ENCODE measurements around the gene LRRC40. TPM values are rescaled to one million over a fixed set of nuclear protein-coding genes. Genes with fewer than 3 reads are reported as not detected.
"Not testable (repeated sequence)": the region's sequence is repeated elsewhere in the genome, so short reads cannot be mapped to it uniquely, and the experiment has no call there.

Gene LRRC40
- total and polyA plus RNA-seq, 8 donors: 12.0 to 28.8 (median 24.3) TPM

- H3K27ac ChIP-seq: no peak overlapping the region
- H3K36me3 ChIP-seq: peaks cover 0 to 30% of the 10 kb centered on the region in 2 donors
- H3K4me1 ChIP-seq: peaks cover 3 to 43% of the 10 kb centered on the region in 2 donors
- H3K27me3 ChIP-seq: no peaks in the 10 kb centered on the region
- peak overlapping the region in 1 of 2 donors; percentile 71 for H3K4me3 ChIP-seq
- ATAC-seq (no peak), DNase-seq (no peak)
- intact Hi-C loops (cut with DNase I): no loop called here
- no peaks in the 10 kb centered on the region for H3K9me3 ChIP-seq
- no peak for TF ChIP-seq CTCF (IDR thresholded peaks at IDR 0.05)
Observed at GRCh38 chr1:70220015-70220414, 14.6 kb upstream of the LRRC40 start.

- no peak overlapping the region for H3K27ac ChIP-seq
- intact Hi-C loops (cut with DNase I): no loop called here
- no peak for DNase-seq
- H3K4me1 ChIP-seq: peaks cover 11 to 44% of the 10 kb centered on the region in 2 donors
- H3K27me3 ChIP-seq: no peaks in the 10 kb centered on the region
- H3K9me3 ChIP-seq: no peaks in the 10 kb centered on the region
- no peak for ATAC-seq
- H3K4me3 ChIP-seq: no peak overlapping the region
- peaks cover 0 to 22% of the 10 kb centered on the region in 2 donors for H3K36me3 ChIP-seq
- TF ChIP-seq CTCF (IDR thresholded peaks at IDR 0.05): no peak
Observed at GRCh38 chr1:70211541-70211940, 6.2 kb upstream of the LRRC40 start.

DNA sequence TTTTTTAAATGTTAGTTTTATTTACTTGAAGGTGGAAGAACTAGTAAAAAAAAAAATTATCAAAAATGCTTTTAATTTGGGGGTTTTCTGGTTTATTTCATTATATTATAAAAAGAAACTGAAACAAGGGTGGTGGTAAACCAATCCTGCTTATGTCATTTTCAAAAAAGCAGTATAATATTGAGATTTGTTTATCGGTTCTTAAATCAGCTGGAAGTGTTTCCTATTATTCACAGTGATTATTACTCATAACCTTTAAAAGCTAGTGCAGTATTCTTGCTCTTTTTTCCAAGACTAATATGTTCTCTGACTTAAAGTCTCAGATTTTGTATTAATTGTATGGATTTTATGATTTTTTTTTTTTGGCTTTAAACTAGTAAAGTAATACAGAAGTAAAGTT lies 5.4 kb upstream of the LRRC40 start:
- Histone ChIP-seq H3K27me3 (no peaks in the 10 kb centered on the region), H3K4me1 (peaks cover 11 to 48% of the 10 kb centered on the region in 2 donors), H3K9me3 (no peaks in the 10 kb centered on the region), H3K4me3 (no peak overlapping the region), H3K27ac (no peak overlapping the region), H3K36me3 (peaks cover 0 to 14% of the 10 kb centered on the region in 2 donors)
- intact Hi-C loops (cut with DNase I): no loop called here
- no peak for ATAC-seq
- DNase-seq: no peak
- TF ChIP-seq CTCF (IDR thresholded peaks at IDR 0.05): no peak

DNA sequence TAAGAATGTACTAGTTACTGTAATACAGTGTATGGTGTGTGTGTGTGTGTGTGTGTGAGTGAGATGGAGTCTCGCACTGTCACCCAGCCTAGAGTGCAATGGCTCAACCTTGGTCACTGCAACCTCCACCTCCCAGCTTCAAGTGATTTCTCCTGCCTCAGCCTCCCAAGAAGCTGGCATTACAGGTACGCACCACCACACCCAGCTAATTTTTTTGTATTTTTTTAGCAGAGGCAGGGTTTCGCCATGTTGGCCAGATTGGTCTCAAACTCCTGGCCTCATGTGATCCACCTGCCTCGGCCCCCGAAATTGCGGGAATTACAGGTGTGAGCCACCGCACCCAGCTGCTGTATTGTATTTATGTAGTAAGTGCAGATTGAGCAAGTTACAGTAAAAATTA lies 2.9 kb upstream of the LRRC40 start:
- no peak overlapping the region for H3K27ac ChIP-seq
- no peaks in the 10 kb centered on the region for H3K27me3 ChIP-seq
- intact Hi-C loops (cut with DNase I): no loop called here
- ATAC-seq (no peak), DNase-seq (no peak)
- peaks cover 15 to 64% of the 10 kb centered on the region in 2 donors for H3K4me1 ChIP-seq
- H3K4me3 ChIP-seq: no peak overlapping the region
- no peak for TF ChIP-seq CTCF (IDR thresholded peaks at IDR 0.05)
- no peaks in the 10 kb centered on the region for H3K9me3 ChIP-seq
- H3K36me3 ChIP-seq: peaks cover 0 to 6% of the 10 kb centered on the region in 2 donors

DNA sequence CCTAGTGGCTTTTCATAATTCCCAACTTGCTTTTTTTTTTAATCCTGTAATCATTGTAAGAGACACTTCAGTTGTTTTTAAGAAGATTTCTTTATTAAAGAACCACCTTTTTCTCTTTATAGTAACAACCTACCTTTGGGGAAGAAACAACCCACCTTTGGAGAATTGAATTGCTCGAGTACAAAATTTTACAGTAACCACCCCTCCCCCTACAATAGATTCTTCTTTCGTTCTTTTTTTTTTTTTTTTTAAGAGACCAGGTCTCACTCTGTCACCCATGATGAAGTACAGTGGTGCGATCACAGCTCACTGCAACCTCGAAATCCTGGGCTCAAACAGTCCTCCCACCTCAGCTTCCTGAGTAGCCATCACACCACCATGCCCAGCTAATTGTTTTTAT lies 2.1 kb upstream of the LRRC40 start:
- intact Hi-C loops (cut with DNase I): no loop called here
- no peaks in the 10 kb centered on the region for H3K27me3 ChIP-seq
- no peaks in the 10 kb centered on the region for H3K9me3 ChIP-seq
- peaks cover 0 to 6% of the 10 kb centered on the region in 2 donors for H3K36me3 ChIP-seq
- DNase-seq (no peak), ATAC-seq (no peak)
- peaks cover 15 to 64% of the 10 kb centered on the region in 2 donors for H3K4me1 ChIP-seq
- no peak overlapping the region for H3K27ac ChIP-seq
- no peak for TF ChIP-seq CTCF (IDR thresholded peaks at IDR 0.05)
- peak overlapping the region in 1 of 2 donors; percentile 77 for H3K4me3 ChIP-seq

GRCh38 chr1:70206833-70207232 lies 1.5 kb upstream of the LRRC40 start:
- H3K4me3 ChIP-seq: peak overlapping the region in 1 of 2 donors; percentile 77
- H3K9me3 ChIP-seq; H3K27me3 ChIP-seq; H3K36me3 ChIP-seq; ATAC-seq; intact Hi-C loops (cut with DNase I): not testable (repeated sequence)
- H3K4me1 ChIP-seq: peaks cover 15 to 64% of the 10 kb centered on the region in 2 donors
- peak overlapping the region in 1 of 2 donors; percentile 91 for H3K27ac ChIP-seq
- DNase-seq: peak in 1 of 4 donors; percentile 32
